ENCODE measurements around the gene SLC5A1. TPM values are rescaled to one million over a fixed set of nuclear protein-coding genes. Genes with fewer than 3 reads are reported as not detected.

SLC5A1 gene
- polyA plus RNA-seq, 1 donor from 2014 or later = not detected

- Histone ChIP-seq H3F3A (ENCODE audit: insufficient read depth, low read length, poor library complexity, severe bottlenecking) (no peaks in the 10 kb centered on the region), H3K9ac (ENCODE audit: low read length) (no peak overlapping the region), H4K20me1 (ENCODE audit: insufficient read depth) (no peaks in the 10 kb centered on the region), H3K4me2 (ENCODE audit: low read length) (no peak overlapping the region), H3K9me2 (ENCODE audit: insufficient read depth, low read length) (no peaks in the 10 kb centered on the region), H3K4me3 (ENCODE audit: low read length) (no peak overlapping the region), H3K27ac (ENCODE audit: low read length) (no peak overlapping the region), H3K36me3 (ENCODE audit: insufficient read depth, low read length) (no peaks in the 10 kb centered on the region), H2AFZ (ENCODE audit: low read depth, low read length) (no peak overlapping the region), H3K27me3 (ENCODE audit: insufficient read depth, low read depth, low read length) (no peaks in the 10 kb centered on the region), H3K79me2 (replicated peaks; ENCODE audit: insufficient read depth, low read length) (no peaks in the 10 kb centered on the region), H3K9me3 (ENCODE audit: low read length) (no peaks in the 10 kb centered on the region)
- TF ChIP-seq EP300 (conservative IDR thresholded peaks at IDR 0.05; ENCODE audit: poor library complexity, severe bottlenecking) (no peak), MXI1 (conservative IDR thresholded peaks at IDR 0.05; ENCODE audit: poor library complexity, severe bottlenecking) (no peak), SMC3 (conservative IDR thresholded peaks at IDR 0.05; ENCODE audit: poor library complexity) (no peak), TAF1 (IDR thresholded peaks at IDR 0.05; ENCODE audit: low read depth) (no peak), POLR2AphosphoS5 (IDR thresholded peaks at IDR 0.05) (no peak), REST (IDR thresholded peaks at IDR 0.05; ENCODE audit: borderline replicate concordance) (no peak), EZH2 (IDR thresholded peaks at IDR 0.05; ENCODE audit: borderline replicate concordance, insufficient read depth, low read length, poor library complexity, severe bottlenecking) (no peak), RAD21 (conservative IDR thresholded peaks at IDR 0.05) (no peak), CTCF (IDR thresholded peaks at IDR 0.05; ENCODE audit: poor library complexity, severe bottlenecking) (no peak)
Observed at GRCh38 chr22:32034275-32034674, 8.8 kb upstream of the SLC5A1 start.

GRCh38 chr22:32037236-32037635 lies 5.8 kb upstream of the SLC5A1 start:
- Histone ChIP-seq H3K4me2 (ENCODE audit: low read length) (no peak overlapping the region), H3K9ac (ENCODE audit: low read length) (no peak overlapping the region), H3F3A (ENCODE audit: insufficient read depth, low read length, poor library complexity, severe bottlenecking) (no peaks in the 10 kb centered on the region), H3K36me3 (ENCODE audit: insufficient read depth, low read length) (no peaks in the 10 kb centered on the region), H3K9me3 (ENCODE audit: low read length) (no peaks in the 10 kb centered on the region), H3K27ac (ENCODE audit: low read length) (no peak overlapping the region), H3K79me2 (replicated peaks; ENCODE audit: insufficient read depth, low read length) (no peaks in the 10 kb centered on the region), H4K20me1 (ENCODE audit: insufficient read depth) (no peaks in the 10 kb centered on the region), H3K27me3 (ENCODE audit: insufficient read depth, low read depth, low read length) (no peaks in the 10 kb centered on the region), H2AFZ (ENCODE audit: low read depth, low read length) (no peak overlapping the region), H3K9me2 (ENCODE audit: insufficient read depth, low read length) (no peaks in the 10 kb centered on the region), H3K4me3 (ENCODE audit: low read length) (no peak overlapping the region)
- TF ChIP-seq EP300 (conservative IDR thresholded peaks at IDR 0.05; ENCODE audit: poor library complexity, severe bottlenecking) = no peak
- TF ChIP-seq TAF1 (IDR thresholded peaks at IDR 0.05; ENCODE audit: low read depth) = no peak
- no peak for TF ChIP-seq SMC3 (conservative IDR thresholded peaks at IDR 0.05; ENCODE audit: poor library complexity)
- TF ChIP-seq CTCF (IDR thresholded peaks at IDR 0.05; ENCODE audit: poor library complexity, severe bottlenecking) = no peak
- no peak for TF ChIP-seq EZH2 (IDR thresholded peaks at IDR 0.05; ENCODE audit: borderline replicate concordance, insufficient read depth, low read length, poor library complexity, severe bottlenecking)
- no peak for TF ChIP-seq POLR2AphosphoS5 (IDR thresholded peaks at IDR 0.05)
- TF ChIP-seq REST (IDR thresholded peaks at IDR 0.05; ENCODE audit: borderline replicate concordance) = no peak
- TF ChIP-seq MXI1 (conservative IDR thresholded peaks at IDR 0.05; ENCODE audit: poor library complexity, severe bottlenecking) = no peak
- TF ChIP-seq RAD21 (conservative IDR thresholded peaks at IDR 0.05) = no peak

All from neural cell (in vitro differentiated cells).